NK-92 treated with Interleukin-12 subunit alpha and Interleukin-12 subunit beta, amount 100 ng/mL, for 24 hours (cell line): Measurements from ENCODE around the gene SLC38A4.

Experiments
- DNase-seq: peaks from one replicate; lab custom pipeline; 2025; lab: John Stamatoyannopoulos, UW

The SLC38A4 gene

DNA sequence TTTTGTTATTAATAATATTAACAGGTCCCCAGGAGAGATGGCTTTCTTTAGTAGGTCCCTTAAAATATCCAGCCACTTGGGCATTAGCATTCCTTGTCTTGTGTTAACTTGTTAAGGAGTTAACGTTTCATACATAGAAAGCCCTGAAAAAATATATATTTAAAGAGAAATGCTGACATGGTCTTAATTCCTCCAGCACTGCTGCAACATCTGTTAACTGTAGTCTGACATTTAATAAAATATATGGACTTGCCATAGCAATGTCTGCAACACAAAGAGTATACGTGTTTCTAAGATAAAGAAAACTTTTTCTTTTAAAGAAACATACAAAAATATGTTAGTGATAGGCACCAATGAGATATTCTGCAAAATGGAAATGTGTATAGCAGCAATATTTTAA lies 10.0 kb downstream of the SLC38A4 start:
- no peak for DNase-seq

DNA sequence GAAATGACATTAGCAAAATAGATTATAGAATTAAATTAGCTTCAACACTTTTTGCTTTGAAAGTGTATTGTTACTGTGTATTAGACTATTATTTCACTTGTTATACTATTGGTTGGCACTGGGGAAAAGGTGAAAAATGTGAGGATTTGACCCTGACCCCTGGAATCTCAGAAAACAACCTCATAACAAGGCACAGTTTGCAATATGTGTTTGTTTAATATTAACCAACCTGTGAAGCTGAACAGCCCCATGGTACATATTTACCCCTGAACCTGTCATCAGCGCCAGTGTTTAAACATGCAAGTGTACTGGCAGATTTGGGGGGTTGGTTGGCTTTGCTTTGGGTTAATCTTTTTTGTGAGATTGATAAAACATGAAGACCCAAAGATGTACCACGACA lies 11.7 kb downstream of the SLC38A4 start:
- DNase-seq: no peak

DNA sequence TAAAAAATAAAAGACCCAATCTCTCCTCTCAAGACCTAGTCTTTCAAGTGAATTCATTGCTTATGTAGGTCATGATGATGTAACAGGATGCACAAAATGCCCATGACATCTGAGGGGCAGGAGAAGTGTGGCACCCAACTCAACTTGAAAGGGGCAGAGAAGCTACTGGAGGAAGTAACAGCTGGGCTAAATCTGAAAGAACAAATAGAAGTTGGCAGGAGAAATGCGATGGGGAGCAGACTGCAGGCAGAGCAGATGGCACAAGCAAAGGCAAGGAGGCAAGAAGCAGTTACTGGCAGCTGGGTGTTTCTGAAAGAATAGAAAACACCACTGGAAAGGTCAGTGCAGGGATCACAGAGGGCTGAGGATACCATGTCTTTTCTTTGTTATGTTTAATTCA lies 14.6 kb downstream of the SLC38A4 start:
- DNase-seq: no peak

DNA sequence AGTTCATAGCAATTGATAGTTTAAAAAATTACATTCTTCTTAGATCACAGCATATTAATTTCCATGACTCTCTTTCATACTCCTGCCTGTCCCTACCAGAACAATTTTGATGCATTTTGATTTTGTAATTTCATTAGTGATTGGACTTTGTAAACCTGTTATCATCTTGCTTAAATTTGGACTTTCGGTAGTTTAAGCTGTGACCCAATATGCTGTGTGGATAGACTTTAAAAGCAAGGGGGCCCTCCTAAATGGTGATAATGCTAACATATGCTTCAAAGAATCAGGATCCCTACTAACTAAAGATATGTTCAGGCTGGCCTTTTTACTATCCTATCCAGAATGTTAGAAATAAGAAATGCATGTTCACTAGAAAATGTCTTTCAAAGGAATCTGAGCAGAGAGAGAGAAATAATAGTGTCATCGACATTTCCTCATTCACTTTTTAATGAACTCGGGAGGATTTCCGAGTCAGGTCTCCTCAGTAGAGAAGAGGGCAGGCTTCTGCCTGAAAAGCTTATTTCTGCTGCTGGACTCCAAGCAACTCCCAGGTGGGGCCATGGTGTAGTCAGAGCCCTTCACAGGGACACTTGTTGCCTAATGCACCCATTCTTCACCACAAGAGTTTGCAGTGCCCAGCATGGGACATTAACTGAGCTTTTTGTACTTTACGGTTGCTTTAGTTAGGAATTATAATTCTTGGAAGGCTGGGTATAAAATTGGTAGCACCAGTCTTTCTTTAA lies 16.7 kb downstream of the SLC38A4 start:
- no peak for DNase-seq

DNA sequence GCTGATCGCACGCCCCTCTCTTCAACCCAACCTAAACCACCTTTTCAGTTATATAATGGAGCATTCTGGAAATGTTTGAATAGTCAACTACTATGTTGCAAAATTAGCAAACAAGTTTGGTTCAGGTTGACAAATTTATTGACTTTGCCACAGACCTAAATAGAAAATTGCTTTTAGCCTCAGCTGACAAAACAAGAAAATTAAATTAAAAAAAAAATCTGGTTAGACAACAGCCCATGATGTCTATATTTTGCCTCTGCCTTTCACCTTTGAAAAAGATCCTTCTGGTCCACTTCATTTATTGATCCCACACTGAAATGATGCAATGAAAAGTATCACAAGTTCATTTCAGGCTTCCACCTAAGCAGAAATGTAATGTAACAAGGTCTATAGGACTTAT lies 17.5 kb downstream of the SLC38A4 start:
- no peak for DNase-seq

DNA sequence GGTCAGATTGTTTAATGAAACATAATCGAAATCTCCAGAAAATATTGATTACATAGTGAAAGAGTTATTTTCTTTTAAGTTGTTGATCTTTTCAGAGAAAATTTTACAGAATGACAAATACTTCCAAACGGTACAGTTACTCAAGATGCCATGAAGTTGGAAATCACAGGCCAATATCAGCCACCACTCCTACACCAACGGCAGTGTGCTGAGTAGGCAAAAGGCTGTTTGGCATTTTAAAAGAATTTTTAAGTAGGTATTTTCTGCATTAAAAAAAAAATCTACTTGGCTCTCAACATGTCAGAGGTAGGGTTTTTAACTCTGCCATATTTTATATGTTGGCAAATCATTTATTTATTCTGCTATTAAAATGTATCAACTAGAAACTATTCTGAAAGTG lies 21.7 kb downstream of the SLC38A4 start:
- no peak for DNase-seq

DNA sequence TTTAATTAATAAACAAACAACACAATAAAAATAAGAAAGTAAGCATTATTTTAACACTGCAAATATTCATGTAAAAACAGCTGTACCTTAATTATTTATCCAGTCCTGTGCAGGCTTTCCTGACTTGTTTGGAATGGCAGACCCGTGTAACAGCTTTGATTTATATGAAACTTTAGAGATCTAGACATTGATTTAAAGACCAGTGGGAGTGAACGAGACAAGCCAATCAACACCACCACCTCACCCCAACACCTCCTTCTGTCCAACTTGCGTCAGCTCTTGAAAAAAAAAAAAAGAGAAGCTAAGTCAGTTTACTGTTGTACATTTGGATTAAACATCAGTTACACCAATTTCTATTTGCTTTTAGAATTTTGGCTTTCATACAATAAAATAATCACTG lies 22.3 kb downstream of the SLC38A4 start:
- no peak for DNase-seq

DNA sequence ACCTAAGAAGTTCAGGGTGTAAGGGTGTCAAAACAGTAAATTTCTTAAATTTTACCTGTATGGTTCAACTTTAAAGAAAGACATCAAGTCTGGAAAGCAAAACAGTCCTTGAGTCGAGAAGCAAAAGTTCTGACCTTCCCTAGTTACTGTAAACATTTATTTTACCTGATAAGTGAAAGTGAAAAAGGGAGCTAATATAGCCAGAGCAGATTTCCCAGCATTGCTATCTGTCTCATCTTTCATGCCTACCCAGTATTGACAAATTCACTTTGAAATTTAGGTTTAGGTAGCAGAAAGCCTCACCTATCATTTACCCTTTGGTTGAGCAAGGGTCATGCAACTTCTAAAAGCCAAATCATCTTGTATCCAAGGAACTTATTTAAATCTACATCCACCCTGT lies 24.5 kb downstream of the SLC38A4 start:
- DNase-seq: no peak

DNA sequence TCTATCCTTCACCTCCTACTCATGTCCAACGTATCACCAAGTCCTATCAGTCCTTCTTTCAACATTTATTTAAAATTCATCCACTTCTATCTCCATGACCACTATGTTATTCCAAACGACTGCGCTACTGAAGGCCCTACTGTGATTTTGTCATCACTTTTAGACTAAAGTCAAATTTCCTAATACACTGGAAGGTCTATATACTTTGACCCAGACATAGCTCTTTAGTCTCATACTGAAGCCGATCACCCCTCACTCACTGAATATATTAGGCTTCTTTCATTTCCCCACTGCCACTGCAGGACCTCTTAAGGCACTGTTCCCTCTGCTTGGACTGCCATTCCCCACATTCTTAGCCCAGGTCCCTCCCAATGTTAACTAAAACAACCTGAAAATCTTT lies 25.6 kb downstream of the SLC38A4 start:
- no peak for DNase-seq

DNA sequence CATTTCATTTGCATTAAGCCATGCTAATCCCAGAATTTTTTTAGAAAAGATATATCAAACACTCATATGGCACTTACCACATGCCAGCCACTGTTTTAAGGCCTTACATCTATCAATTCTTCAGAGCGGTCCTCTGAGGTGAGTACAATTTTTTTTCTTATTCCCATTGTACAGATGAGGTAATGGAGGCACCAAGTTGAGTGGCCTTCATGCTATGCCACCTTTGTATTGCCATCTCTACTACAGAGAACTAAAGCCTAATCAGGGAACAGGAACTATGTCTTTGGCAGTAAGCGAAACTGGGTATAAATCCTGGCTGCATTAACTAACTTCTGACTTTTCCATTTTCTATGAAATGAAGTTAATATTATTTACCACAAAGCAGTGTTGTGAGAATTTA lies 27.1 kb downstream of the SLC38A4 start:
- DNase-seq: no peak

DNA sequence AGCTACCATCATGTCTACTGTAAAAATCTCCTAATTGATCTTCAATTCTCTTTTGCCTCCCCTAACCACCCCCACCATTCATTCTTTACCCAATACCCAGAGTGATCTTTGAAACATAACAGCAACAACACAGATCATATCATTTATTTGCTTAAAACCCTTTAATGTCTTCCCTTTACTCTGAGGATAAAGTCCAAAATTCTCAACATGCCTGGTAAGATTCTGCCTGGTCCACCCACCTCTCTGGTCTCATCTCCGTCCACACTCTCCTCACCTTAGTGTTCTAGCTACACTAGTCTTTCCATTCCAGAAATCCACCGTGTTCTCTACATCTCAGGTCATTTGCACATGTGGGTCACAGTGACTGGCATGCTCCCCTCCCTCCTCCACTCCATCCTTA lies 27.7 kb downstream of the SLC38A4 start:
- DNase-seq: no peak

DNA sequence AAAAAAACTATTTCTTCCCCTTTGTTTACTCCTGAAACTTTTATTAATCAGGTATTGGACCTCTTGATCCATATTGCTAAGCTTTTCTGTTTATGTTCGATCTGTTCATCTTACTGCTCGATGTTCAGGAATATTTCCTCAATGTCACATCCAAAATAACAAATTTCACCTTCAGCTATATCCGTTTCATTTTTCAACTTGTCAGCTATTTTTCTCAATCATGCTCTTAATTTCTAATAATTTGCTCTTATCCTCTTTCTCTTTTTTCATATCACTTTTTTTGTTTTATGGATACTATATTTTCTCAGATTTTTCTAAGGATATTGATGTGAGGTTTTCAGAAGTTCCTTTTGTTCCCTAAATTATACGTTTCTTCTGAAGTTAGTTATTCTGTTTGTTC lies 29.8 kb downstream of the SLC38A4 start:
- DNase-seq: no peak

DNA sequence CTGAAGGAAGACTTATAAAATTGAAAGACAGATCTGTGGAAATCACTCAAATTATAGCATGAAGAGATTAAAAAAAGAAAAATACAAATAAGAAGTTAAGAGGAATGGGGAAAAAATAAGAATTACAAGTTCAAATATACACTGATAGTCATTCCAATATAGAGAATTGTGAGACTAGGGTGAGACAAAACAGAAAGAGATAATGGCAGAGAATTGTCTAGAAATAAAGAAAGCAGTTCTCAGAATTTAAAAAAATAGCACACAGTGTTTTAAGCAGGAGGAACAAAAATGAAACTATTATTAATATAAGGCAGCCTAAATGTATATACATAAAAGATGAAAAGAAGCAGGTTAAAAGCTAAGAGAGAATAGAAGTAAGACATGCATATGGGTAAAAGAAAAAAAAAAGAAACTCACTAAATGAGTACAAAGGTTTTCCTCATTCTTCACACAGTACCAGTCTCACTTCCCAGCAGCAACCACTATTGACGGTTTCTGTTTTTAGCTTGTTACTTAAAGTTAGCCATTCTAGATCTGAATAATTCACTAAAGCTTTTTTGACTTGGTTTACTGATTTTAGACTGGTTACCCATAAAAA lies 31.1 kb downstream of the SLC38A4 start:
- no peak for DNase-seq

DNA sequence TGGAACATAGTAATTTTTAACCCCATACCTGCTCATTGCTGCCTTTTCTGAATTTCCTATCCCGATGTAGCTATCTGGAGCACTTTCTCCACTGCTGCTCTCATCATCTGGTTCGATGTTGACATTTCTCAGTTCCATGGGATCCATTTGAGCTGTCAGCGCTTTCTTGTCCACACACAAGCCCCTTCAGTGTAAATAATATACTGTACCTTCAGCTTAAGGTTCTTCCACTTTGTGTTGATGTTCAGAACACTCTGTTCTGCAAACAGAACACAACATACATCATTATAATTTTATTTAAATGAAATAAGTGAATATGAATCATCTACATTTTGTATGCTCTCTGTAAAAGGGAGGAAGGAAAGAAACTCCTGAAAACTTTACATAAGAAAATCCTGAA lies 32.9 kb downstream of the SLC38A4 start:
- no peak for DNase-seq

DNA sequence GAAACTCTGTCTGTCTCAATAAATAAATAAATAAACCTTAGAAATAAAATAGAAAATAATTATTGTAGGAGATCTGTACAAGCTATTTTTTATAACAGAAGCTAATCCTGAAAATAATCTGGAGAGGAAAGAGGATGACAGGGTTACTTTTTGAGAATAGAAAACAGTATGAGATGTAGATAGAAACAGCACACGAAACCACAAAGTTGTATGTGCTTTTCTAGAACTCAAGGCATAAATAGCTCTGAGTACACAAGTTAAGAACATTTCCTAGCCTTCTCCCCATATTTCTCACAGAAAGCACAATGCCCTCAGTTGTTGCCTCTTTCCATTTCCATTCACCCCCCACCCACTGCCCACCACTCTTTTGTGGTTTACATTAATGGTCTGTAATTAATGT lies 35.7 kb downstream of the SLC38A4 start:
- no peak for DNase-seq

DNA sequence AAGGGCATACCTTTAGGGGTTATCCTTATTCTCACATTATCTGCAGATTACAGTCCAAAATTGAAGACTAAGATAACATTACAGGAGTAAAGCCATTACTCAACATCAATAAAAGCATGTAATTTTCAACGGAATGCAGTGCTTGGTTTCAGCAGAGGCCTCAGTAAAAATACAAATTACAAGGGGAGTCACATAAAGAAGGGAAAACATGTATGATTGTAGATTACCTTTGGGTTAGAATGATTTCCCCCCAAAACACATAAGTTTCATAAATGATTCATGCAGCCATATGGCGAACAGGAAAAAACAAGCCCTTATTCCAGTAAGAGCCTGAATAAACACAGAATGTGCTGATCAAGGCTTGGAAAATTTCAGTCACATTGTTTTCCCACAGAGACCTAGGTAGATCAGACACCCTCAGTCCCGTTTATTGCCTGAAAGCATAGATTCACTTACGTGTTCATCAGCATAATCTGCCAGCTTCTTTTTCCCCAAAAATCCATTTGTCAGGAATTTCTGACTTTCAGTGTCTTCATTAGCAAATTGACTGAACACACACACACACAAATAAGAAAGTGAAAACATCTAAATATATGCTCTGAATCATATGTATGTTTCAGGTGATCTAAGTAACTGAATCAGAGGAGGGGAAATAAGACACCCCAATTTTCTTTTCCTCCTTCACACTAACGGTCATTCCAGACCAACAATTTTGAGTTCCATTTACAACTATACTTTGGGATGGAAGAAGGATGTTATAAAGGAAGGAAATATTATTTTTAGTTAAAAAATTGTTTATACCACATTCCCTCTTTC lies 37.5 kb downstream of the SLC38A4 start:
- no peak for DNase-seq

DNA sequence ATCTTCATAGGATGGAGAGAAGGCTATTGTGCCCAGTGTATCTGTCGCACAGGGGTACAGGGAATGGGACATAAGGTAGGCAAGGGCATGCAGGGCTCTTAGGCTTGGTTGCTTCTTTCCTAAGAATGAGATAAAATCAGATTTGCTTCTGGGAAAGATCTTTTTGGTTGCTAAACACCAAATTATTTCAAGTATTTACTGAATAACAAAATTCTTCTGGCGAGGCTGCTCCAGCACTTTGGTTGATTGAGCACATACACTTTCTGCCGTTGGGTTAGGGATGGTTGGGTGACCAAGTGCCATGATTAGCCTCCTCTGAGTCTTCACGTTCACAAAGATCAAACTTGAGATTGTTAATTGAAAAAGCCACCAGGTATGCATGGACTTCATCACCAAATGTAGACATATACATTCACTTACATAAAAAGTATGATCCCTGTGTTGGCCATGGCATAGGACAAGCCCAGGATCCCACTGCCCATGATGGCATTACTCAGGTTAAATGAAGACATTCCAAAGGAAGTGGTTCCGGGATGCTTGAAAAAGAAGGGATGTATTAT lies 38.2 kb downstream of the SLC38A4 start:
- DNase-seq: no peak

DNA sequence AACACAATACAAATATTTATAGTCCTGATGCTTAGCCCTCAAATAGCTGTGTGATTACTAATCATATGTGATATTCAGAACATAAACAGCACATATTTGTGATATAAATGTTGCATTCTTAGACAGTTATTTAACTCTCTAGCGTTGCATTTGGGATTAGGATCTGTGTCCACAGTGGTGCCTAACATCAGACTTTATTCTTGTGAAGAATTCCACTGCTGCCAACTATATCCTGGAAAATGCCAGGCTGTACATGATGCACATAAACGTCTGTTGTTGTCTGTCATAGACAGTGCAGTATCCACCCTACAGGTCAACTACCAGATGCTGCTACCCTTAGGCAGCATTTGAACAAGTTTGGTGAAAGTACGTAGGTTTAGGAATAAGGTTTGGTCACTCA lies 39.0 kb downstream of the SLC38A4 start:
- DNase-seq: no peak

DNA sequence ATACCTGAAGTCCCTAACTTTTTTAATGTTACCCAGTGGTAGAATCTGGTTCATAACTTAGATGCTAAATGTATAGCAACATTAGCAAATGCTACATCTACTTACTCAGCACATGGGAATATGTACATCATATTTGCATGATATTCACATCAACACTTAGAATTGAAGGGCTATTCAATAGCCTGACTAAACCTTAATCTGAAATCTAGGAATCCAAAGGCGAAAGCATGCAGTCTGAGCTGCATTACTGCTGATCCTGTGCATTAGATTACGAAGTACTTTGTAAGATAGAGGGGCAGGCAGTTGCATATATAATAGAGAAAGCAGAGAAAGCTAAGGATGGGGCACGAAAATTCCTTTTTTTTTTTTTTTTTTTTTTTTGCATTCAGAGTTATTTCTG lies 40.4 kb downstream of the SLC38A4 start:
- no peak for DNase-seq

DNA sequence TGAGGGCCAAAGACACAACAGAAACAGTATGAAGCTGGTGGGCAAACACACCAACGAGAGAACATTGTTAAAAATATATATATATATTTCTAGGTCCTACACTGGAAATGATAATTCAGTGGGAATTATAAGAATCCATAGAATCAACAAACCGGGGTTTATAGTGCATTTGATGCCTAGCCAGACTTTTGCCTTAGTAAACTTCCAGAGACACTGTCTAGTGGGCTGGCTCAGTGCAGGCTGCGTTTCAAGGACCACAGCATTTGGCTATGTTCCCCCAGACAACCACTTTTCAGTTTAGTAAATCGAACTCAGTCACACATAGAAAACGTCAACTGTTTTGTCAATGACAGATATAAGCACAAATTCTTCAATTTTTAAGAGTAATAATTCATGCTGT lies 41.9 kb downstream of the SLC38A4 start:
- no peak for DNase-seq

DNA sequence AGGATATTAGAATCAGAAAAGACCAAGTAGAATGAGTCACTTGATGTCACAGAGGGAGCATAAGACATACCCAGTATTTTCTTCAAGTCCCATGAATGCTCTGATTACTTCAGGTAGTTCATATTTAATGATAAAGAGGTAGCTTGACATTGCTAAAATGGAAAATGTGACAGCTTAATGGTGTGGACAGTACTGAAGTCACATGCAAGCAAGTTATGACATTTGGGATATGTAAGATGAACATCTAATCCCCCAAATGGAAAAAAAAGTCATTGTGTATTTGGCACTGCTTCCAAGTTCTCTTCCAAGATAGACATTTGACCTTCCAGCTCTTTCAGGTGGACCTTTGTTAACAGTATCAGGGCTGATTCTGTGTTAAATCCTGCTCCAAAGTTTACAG lies 45.9 kb downstream of the SLC38A4 start:
- DNase-seq: no peak

DNA sequence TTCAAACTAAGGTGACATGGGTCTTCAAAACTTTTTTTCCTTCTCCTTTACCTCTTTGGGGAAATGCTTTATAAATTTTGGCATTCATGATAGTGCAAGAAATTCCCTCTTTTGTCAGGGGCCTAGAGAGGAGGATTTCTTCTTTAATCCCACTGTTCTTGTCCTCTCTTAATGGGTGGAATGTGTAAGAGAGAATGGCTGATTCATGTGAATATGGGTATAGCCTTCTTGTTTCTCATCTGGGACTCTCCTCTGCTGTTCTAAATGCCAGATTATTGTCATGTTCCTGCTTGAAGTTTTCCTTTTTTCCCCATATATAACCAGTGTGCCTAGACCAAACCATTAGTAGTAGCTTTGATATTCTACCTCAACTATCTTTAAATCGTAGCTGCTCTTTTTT lies 46.7 kb downstream of the SLC38A4 start:
- DNase-seq: no peak

DNA sequence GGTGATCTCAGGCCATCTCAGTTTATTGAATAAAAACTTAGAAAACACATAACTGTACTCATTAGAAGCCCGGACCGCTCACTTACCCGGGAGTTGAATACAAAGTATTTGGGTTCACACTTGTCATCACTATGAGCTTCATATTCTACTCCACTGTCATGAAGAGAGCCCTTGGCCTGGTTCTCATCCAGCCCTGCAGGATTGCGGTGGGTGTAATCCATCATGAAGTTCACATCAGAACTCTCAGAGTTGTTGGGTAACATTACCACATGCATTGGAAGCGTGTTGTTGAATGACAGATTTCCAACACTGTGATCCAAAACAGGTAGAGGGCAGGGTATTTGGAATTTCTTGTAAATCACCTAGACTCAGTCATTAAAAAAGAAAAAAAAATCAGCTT lies 47.4 kb downstream of the SLC38A4 start:
- no peak for DNase-seq
